Kidney (tissue), 14 donors: ENCODE results near the gene THADA. TPM values are rescaled to one million over a fixed set of nuclear protein-coding genes. Genes with fewer than 3 reads are reported as not detected.

Experiments
- DNase-seq, 5 donors: peaks; one replicate each; pipeline ENCODE4 v3.0.0-alpha.2; 2013 to 2020
- FAIRE-seq: peaks from 2 replicates; lab custom pipeline; 2012; peaks lifted over from hg19 to GRCh38; lab: Jason Lieb, UNC
- H3K27ac ChIP-seq, 2 donors: one replicate each; pipeline ENCODE4 v1.7.0; 2013; ENCODE audit warnings: low read depth in 2 of 2, low read length in 2 of 2, inconsistent platforms in 1 of 2
- H3K27me3 ChIP-seq: one replicate; pipeline ENCODE4 v1.7.1; 2013; ENCODE audit warnings: low read length, inconsistent platforms; ENCODE audit not compliant: control insufficient read depth, insufficient read depth
- H3K36me3 ChIP-seq, 3 donors: one replicate each; pipeline versions ENCODE4 v1.7.0 to v1.7.1; 2013; ENCODE audit warnings: low read length in 3 of 3, control low read depth in 1 of 3, inconsistent platforms in 1 of 3; ENCODE audit not compliant: insufficient read depth in 3 of 3, control insufficient read depth in 2 of 3
- H3K4me1 ChIP-seq, 3 donors: one replicate each; pipeline versions ENCODE4 v1.7.0 to v1.7.1; 2013; ENCODE audit warnings: low read length in 3 of 3, inconsistent platforms in 1 of 3, low read depth in 1 of 3; ENCODE audit not compliant: control insufficient read depth in 2 of 3, insufficient read depth in 2 of 3
- H3K4me3 ChIP-seq, 3 donors: one replicate each; pipeline versions ENCODE4 v1.7.0 to v1.8.1; 2013; ENCODE audit warnings: low read length in 3 of 3, control low read depth in 1 of 3, inconsistent platforms in 1 of 3
- H3K9ac ChIP-seq, 3 donors: one replicate each; pipeline versions ENCODE4 v1.7.0 to v1.7.1; 2013; ENCODE audit warnings: low read length in 3 of 3, control low read depth in 1 of 3, inconsistent platforms in 1 of 3
- H3K9me3 ChIP-seq, 3 donors: one replicate each; pipeline versions ENCODE4 v1.7.0 to v1.7.1; 2013; ENCODE audit warnings: low read length in 3 of 3, control low read depth in 1 of 3, inconsistent platforms in 1 of 3; ENCODE audit not compliant: control insufficient read depth in 2 of 3, insufficient read depth in 1 of 3
- intact Hi-C: fragments of 100-400 bp; cut with DNase I; formaldehyde crosslinking; loops from one replicate; pipeline ENCODE4 v1.11.1; 2022
- polyA plus RNA-seq: library from polyadenylated mRNA; stranded (reverse); fragments of 350-450 nt; fragmentation: Illumina TruSeq; extraction: RNeasy Lipid Tissue Mini Kit (QIAGEN cat#74804); gene quantifications from one replicate; pipeline ENCODE4 v1.2.3, GENCODE V29; 2014; ENCODE audit warnings: low read depth, low replicate concordance; ENCODE audit not compliant: insufficient read depth
- total RNA-seq: library from RNA; stranded (reverse); fragmentation: NEBNext Ultra II Directional; extraction: Animal tissue kit (Norgen Biotek cat#: 25700); gene quantifications from one replicate; pipeline ENCODE4 v1.2.1, GENCODE V29; 2021
- TF ChIP-seq, protein P1 (sequence below): IDR thresholded peaks from 3 replicates; pipeline ENCODE4 v1.5.1; 2012; ENCODE audit warnings: mild to moderate bottlenecking, moderate library complexity, borderline replicate concordance; ENCODE audit not compliant: insufficient read depth; ENCODE audit errors: extremely low read depth
- donor health status: control.
- donor health status: control.
- donor health status: control.
- donor health status: control.
- donor health status: control.
- donor health status: DM: yes; HTN: yes; CAD: no.
- donor health status: Normal renal cell carcinoma (clear cell type).

Gene THADA
- total and polyA plus RNA-seq, 2 donors from 2014 or later: 21.4 to 45.1 TPM

DNA sequence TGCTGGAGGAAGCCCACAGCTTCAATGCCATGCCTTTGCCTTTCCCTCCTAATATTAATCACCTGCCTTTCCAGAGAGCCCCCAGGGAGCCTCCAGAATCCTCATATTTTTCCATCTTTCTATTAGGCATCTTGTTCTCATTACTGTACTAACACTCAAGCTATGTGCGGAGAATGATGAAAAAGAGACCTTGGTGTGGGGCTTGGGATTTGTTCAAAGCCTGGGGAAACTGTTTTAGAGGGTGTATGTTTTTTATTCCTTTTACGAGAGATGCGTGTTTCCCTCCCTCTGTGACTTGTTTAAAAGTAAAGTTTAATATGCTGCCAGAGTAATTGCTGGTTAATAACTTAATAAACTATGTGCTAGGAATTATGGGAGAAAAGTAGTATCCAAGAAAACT is 267.0 kb downstream of the THADA start:
- intact Hi-C loops: no loop called here
- DNase-seq (no peak), FAIRE-seq (no peak)
- no peak overlapping the region for H3K4me3 ChIP-seq
- H3K27ac ChIP-seq: no peak overlapping the region
- H3K36me3 ChIP-seq: no peaks in the 10 kb centered on the region
- TF ChIP-seq, protein P1, sequence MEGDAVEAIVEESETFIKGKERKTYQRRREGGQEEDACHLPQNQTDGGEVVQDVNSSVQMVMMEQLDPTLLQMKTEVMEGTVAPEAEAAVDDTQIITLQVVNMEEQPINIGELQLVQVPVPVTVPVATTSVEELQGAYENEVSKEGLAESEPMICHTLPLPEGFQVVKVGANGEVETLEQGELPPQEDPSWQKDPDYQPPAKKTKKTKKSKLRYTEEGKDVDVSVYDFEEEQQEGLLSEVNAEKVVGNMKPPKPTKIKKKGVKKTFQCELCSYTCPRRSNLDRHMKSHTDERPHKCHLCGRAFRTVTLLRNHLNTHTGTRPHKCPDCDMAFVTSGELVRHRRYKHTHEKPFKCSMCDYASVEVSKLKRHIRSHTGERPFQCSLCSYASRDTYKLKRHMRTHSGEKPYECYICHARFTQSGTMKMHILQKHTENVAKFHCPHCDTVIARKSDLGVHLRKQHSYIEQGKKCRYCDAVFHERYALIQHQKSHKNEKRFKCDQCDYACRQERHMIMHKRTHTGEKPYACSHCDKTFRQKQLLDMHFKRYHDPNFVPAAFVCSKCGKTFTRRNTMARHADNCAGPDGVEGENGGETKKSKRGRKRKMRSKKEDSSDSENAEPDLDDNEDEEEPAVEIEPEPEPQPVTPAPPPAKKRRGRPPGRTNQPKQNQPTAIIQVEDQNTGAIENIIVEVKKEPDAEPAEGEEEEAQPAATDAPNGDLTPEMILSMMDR: no peak
- H3K9me3 ChIP-seq: no peaks in the 10 kb centered on the region
- no peaks in the 10 kb centered on the region for H3K27me3 ChIP-seq
- H3K9ac ChIP-seq: no peak overlapping the region
- H3K4me1 ChIP-seq: peaks cover 6 to 18% (median 16%) of the 10 kb centered on the region in 3 donors

DNA sequence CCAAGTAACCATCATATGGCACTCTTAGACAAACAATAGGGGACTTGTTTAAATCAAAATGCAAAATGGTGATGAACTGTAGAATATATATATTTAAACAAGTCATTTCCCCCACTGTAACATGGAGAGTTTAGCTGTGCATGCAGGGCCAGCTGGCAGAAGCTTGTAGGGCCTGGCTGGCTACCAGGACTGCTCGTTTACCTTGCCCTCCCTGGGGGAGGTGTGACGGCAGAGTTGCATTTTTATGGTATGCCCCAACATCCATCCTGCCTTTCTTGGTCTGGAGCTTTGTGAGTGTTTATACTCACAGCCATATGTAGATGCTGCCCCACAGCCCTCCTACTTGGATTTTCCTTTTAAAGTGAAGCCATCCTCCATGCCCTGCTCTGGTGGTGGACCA is 267.7 kb downstream of the THADA start:
- Histone ChIP-seq H3K27ac (no peak overlapping the region), H3K27me3 (no peaks in the 10 kb centered on the region), H3K9ac (no peak overlapping the region), H3K4me3 (no peak overlapping the region), H3K9me3 (no peaks in the 10 kb centered on the region), H3K4me1 (peaks cover 4 to 16% (median 12%) of the 10 kb centered on the region in 3 donors), H3K36me3 (no peaks in the 10 kb centered on the region)
- intact Hi-C loops: no loop called here
- TF ChIP-seq, protein P1: no peak
- no peak for DNase-seq
- FAIRE-seq: no peak

DNA sequence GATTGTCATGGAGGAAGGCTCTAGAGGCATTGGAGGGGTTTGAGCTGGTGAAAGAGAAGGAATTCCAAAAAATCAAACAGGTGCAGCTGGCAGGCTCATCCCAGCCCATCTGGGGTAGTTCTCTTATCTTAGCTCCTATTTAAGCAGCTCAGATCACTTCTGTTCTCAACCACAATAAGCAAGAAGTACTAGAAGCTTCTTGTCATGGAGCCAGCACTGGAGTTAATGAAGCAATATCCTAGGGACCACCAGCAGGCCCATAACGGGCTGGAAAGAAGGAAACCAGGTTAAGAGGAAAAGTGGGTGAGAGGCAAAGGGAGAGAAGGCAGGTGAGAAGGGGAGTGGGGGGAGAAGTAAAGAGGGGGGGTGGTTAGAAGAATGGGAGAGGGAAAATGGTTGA is 268.7 kb downstream of the THADA start:
- FAIRE-seq (no peak), DNase-seq (no peak)
- H3K27ac ChIP-seq: no peak overlapping the region
- no peak overlapping the region for H3K4me3 ChIP-seq
- TF ChIP-seq, protein P1: no peak
- H3K36me3 ChIP-seq: no peaks in the 10 kb centered on the region
- H3K27me3 ChIP-seq: no peaks in the 10 kb centered on the region
- peaks cover 0 to 16% (median 7%) of the 10 kb centered on the region in 3 donors for H3K4me1 ChIP-seq
- no peaks in the 10 kb centered on the region for H3K9me3 ChIP-seq
- intact Hi-C loops: no loop called here
- H3K9ac ChIP-seq: no peak overlapping the region

DNA sequence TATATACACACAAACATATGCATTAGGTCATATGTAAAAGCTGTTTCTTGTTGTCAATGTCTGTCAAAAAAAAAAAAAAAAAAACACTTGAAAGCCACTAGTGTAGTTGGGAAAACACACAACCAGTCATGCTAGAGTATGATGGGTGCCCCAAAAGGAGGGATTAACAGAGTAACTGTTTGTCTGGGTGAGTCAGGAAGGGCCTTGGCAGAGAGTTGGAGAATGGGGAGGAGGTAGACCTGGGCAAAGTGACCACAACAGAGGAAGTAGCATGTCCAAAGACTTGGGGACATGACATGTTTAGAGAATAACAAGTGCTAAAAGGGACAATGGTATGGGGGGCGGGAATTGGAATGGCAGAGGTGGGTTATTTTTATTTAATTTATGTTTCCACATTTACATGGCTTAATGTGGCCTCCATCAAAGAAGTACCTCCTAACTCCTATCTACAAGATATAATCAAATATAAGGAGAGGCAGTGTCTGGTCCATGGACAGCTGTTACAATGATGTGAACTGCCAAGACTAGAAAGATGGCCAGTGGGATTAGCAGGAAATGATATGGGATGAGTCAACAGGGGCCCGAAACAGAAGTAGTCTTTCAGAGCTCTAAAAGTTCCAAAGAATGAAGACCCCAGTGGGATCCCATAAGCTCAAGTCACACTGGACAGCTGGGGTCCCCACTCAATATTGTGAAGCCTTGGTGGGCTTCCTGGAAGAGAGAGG is 269.6 kb downstream of the THADA start:
- TF ChIP-seq, protein P1: no peak

More for the DNA sequence above, 269.6 kb downstream of the THADA start:
- no peak overlapping the region for H3K4me3 ChIP-seq
- H3K27ac ChIP-seq: no peak overlapping the region
- peaks cover 0 to 14% (median 7%) of the 10 kb centered on the region in 3 donors for H3K4me1 ChIP-seq
- FAIRE-seq (no peak), DNase-seq (no peak)
- H3K36me3 ChIP-seq: no peaks in the 10 kb centered on the region
- H3K27me3 ChIP-seq: no peaks in the 10 kb centered on the region
- no peaks in the 10 kb centered on the region for H3K9me3 ChIP-seq
- intact Hi-C loops: no loop called here
- no peak overlapping the region for H3K9ac ChIP-seq
